ENCODE measurements around the gene LACRT. TPM values are rescaled to one million over a fixed set of nuclear protein-coding genes. Genes with fewer than 3 reads are reported as not detected.

The LACRT gene
- total and polyA plus RNA-seq, 2 of the 8 experiments (the other 6 are each of a cell fraction or from before 2014, with no cell fraction given) = not detected

DNA sequence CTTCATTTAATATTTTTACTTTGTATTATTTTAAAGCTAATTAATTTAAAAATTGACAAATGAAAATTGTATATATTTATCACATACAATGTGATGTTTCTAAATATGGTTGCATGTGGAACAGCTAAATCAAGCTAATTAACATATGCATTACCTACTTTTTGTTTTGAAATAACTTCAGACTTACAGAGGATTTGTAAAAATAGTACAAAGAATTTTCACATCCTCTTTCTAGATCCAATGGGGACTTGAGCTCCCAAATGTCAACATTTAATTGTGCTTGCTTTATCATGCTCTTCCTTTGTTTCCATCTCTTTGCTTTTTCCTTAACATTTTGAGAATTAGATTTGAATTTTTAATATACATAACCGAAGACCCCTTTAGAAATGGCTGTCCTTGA is 6.9 kb upstream of the LACRT start:
- Histone ChIP-seq H3K4me1 (replicated peaks in 1 of 4; ENCODE audit: control insufficient read depth in 3 of 4, insufficient read depth in 4 of 4, low read length in 3 of 4) (no peaks in the 10 kb centered on the region), H2BK12ac (ENCODE audit: low read depth, low read length) (no peak overlapping the region), H3K23ac (ENCODE audit: insufficient read length) (no peak overlapping the region), H3K4me3 (ENCODE audit: extremely low read depth in 1 of 4, insufficient read depth in 2 of 4, low read depth in 3 of 4, low read length in 4 of 4) (no peak overlapping the region), H3K27ac (ENCODE audit: low read depth, low read length) (no peak overlapping the region), H4K91ac (replicated peaks; ENCODE audit: insufficient read length, low read length) (no peak overlapping the region), H3K9me3 (ENCODE audit: insufficient read depth in 2 of 2, low read depth in 1 of 2, low read length in 1 of 2) (no peaks in the 10 kb centered on the region), H2AFZ (ENCODE audit: low read length) (no peak overlapping the region), H4K20me1 (replicated peaks in 1 of 2; ENCODE audit: control insufficient read depth in 1 of 2, insufficient read depth in 2 of 2, low read length in 2 of 2) (no peaks in the 10 kb centered on the region), H2BK15ac (ENCODE audit: low read length) (no peak overlapping the region), H4K5ac (ENCODE audit: insufficient read length, low read depth, low read length) (no peak overlapping the region), H2BK20ac (ENCODE audit: low read length) (no peak overlapping the region), H2BK120ac (replicated peaks; ENCODE audit: low read depth, low read length) (no peak overlapping the region), H4K8ac (ENCODE audit: extremely low read depth, insufficient read depth, low read length) (no peak overlapping the region), H3K14ac (ENCODE audit: insufficient read length) (no peak overlapping the region), H3K4me2 (ENCODE audit: insufficient read depth in 1 of 2, low read depth in 2 of 2, low read length in 2 of 2) (no peak overlapping the region), H2AK5ac (ENCODE audit: low read depth, low read length) (no peak overlapping the region), H3K27me3 (replicated peaks in 1 of 4; ENCODE audit: control insufficient read depth in 3 of 4, extremely low read depth in 1 of 4, insufficient read depth in 3 of 4, low read length in 3 of 4) (no peaks in the 10 kb centered on the region), H3K79me2 (ENCODE audit: control insufficient read depth in 1 of 2, insufficient read depth in 2 of 2, low read length in 2 of 2) (no peaks in the 10 kb centered on the region), H3K18ac (ENCODE audit: extremely low read depth, low read length) (no peak overlapping the region), H3K56ac (replicated peaks; ENCODE audit: insufficient read length, low read depth, low read length) (no peak overlapping the region), H3K4ac (replicated peaks; ENCODE audit: insufficient read length, low read depth, low read length) (no peak overlapping the region), H3K9ac (replicated peaks in 1 of 4; ENCODE audit: extremely low read depth in 1 of 4, low read depth in 3 of 4, low read length in 3 of 4) (no peak overlapping the region), H2BK5ac (ENCODE audit: low read depth, low read length) (no peak overlapping the region), H3K79me1 (ENCODE audit: low read depth, low read length) (no peaks in the 10 kb centered on the region), H3K36me3 (ENCODE audit: control insufficient read depth in 2 of 4, insufficient read depth in 4 of 4, low read length in 3 of 4) (no peaks in the 10 kb centered on the region), H3K23me2 (ENCODE audit: low read depth, low read length) (no peaks in the 10 kb centered on the region)
- ChIA-PET POLR2A (ENCODE audit: partially characterized antibody) (interaction anchor here (1.3 kb wide), 1 partner anchor 10 kb away, joined by 4 read pairs; no protein-coding TSS in a partner anchor), CTCF (ENCODE audit: partially characterized antibody) (interaction anchor here (0.7 to 6.6 kb wide), 7 partner anchors 9 to 68 kb away, joined by 3 to 60 read pairs (median 3); no protein-coding TSS in a partner anchor)
- 67% methylated on average over 1 of the region's 1 CpG; no CpG with 5 or more reads in 1 of the 2 experiments for WGBS, 2 experiments (ENCODE audit: extremely low coverage in 1 of 2, insufficient coverage in 1 of 2, insufficient read length in 1 of 2, insufficient replicate concordance in 2 of 2, low coverage in 1 of 2, low lambda C conversion rate in 2 of 2, missing lambda C conversion rate in 1 of 2)
- no peak for DNase-seq (ENCODE audit: low read depth in 1 of 2, low spot score in 2 of 2)
- no peak for FAIRE-seq

Data from H1 (cell line).